K562 (cell line): ENCODE data around the gene GRB10.

Source experiments
- ARID1B ChIP-seq: fragments of 450-650 bp; IDR thresholded peaks from 2 replicates; pipeline ENCODE4 v1.6.1; 2016; ENCODE audit warnings: antibody characterized with exemption, mild to moderate bottlenecking, inconsistent platforms
- CTCF ChIP-seq, 3 experiments: IDR thresholded peaks in 2 of 3; conservative IDR thresholded peaks in 1 of 3; 2 replicates each; pipeline ENCODE4 v1.5.1; 2011 to 2012; ENCODE audit warnings: low read length in 3 of 3, mild to moderate bottlenecking in 3 of 3, control low read depth in 2 of 3, improper control_type of control experiment in 1 of 3, inconsistent platforms in 1 of 3, low read depth in 1 of 3, mixed read lengths in 1 of 3, moderate library complexity in 1 of 3; ENCODE audit not compliant: insufficient read depth in 2 of 3
- HBP1 ChIP-seq: fragments of 450-650 bp; formaldehyde crosslinking; IDR thresholded peaks from 2 replicates; pipeline ENCODE4 v1.4.0; 2022; ENCODE audit warnings: missing genetic modification characterization
- NFYB ChIP-seq: IDR thresholded peaks from 2 replicates; pipeline ENCODE4 v1.6.1; 2011; ENCODE audit warnings: mild to moderate bottlenecking, moderate library complexity; ENCODE audit not compliant: insufficient read length; ENCODE audit errors: extremely low read depth
- PATZ1 ChIP-seq: fragments of 250-450 bp; sonication (Bioruptor Pico); IDR thresholded peaks from 2 replicates; pipeline ENCODE4 v1.5.0; 2020; ENCODE audit warnings: mild to moderate bottlenecking, borderline replicate concordance
- RNF219 ChIP-seq: fragments of 250-450 bp; sonication (Bioruptor Pico); IDR thresholded peaks from 2 replicates; pipeline ENCODE4 v1.5.0; 2022; ENCODE audit warnings: mild to moderate bottlenecking
- TSHZ1 ChIP-seq: fragments of 250-450 bp; sonication (Bioruptor Pico); IDR thresholded peaks from 2 replicates; pipeline ENCODE4 v1.4.0; 2020; ENCODE audit warnings: mild to moderate bottlenecking, moderate library complexity
- ZEB2 ChIP-seq: fragments of 450-650 bp; IDR thresholded peaks from 2 replicates; pipeline ENCODE4 v1.6.1; 2016
- ZNF140 ChIP-seq: fragments of 250-450 bp; sonication (Bioruptor Pico); IDR thresholded peaks from 2 replicates; pipeline ENCODE4 v1.8.0; 2021; ENCODE audit warnings: moderate library complexity, mild to moderate bottlenecking, inconsistent platforms
- ZNF217 ChIP-seq: sonication (generic); formaldehyde crosslinking; IDR thresholded peaks from 2 replicates; pipeline ENCODE4 v1.8.0; 2022; ENCODE audit warnings: mild to moderate bottlenecking, missing genetic modification reagents
- ZNF318 ChIP-seq, 2 experiments: fragments of 450-650 bp; IDR thresholded peaks; 2 replicates each; pipeline ENCODE4 v1.6.1; 2016; ENCODE audit warnings: mild to moderate bottlenecking in 2 of 2, borderline replicate concordance in 1 of 2, low read depth in 1 of 2, moderate library complexity in 1 of 2
- ZNF41 ChIP-seq: fragments of 250-450 bp; sonication (Bioruptor Pico); conservative IDR thresholded peaks from 2 replicates; pipeline ENCODE4 v1.4.0; 2020; ENCODE audit warnings: mild to moderate bottlenecking

- no peak for TF ChIP-seq ZNF41
- TF ChIP-seq ARID1B: no peak
- TF ChIP-seq TSHZ1 (CRISPR knock-in tag): no peak
- no peak for TF ChIP-seq ZEB2
- TF ChIP-seq HBP1 (CRISPR knock-in tag): no peak
- no peak for TF ChIP-seq NFYB
- TF ChIP-seq PATZ1 (CRISPR knock-in tag): no peak
- TF ChIP-seq ZNF217 (CRISPR knock-in tag): no peak
- TF ChIP-seq ZNF140: no peak
- no peak for TF ChIP-seq CTCF (IDR thresholded peaks at IDR 0.05 in 2 of 3, conservative IDR thresholded peaks at IDR 0.05 in 1 of 3; ENCODE audit: insufficient read depth in 2 of 3, low read depth in 1 of 3, low read length in 3 of 3)
- TF ChIP-seq RNF219 (CRISPR knock-in tag): no peak
- no peak for TF ChIP-seq ZNF318 (IDR thresholded peaks at IDR 0.05; ENCODE audit: borderline replicate concordance in 1 of 2, low read depth in 1 of 2)
Observed at GRCh38 chr7:50684011-50684712, 98.5 kb downstream of the GRB10 start.
